Esophagus muscularis mucosa (tissue), 4 donors: Measurements from ENCODE around the gene SIX3. TPM values are rescaled to one million over a fixed set of nuclear protein-coding genes. Genes with fewer than 3 reads are reported as not detected.

Experiments used
- DNase-seq: peaks from one replicate; pipeline ENCODE4 v3.0.0-alpha.2; 2017; ENCODE audit errors: extremely low spot score
- H3K27ac ChIP-seq, 4 donors: fragments of 200-600 bp; sonication (generic); replicated peaks in 1 of 4; 1 replicate in 3 of 4; 2 replicates in 1 of 4; pipeline ENCODE4 v1.5.1; 2016 to 2019; ENCODE audit warnings: mild to moderate bottlenecking in 1 of 4
- H3K27me3 ChIP-seq, 4 donors: fragments of 200-600 bp; sonication (generic); one replicate each; pipeline versions ENCODE4 v1.5.1 to v1.6.0; 2016 to 2019
- H3K36me3 ChIP-seq, 4 donors: fragments of 200-600 bp; sonication (generic); one replicate each; pipeline ENCODE4 v1.5.1; 2016 to 2019
- H3K4me1 ChIP-seq, 4 donors: fragments of 200-600 bp; sonication (generic); one replicate each; pipeline ENCODE4 v1.5.1; 2016 to 2019
- H3K4me3 ChIP-seq, 4 donors: fragments of 200-600 bp; sonication (generic); 1 replicate in 2 of 4; 2 replicates in 2 of 4; pipeline ENCODE4 v1.5.1; 2016 to 2019; ENCODE audit warnings: mild to moderate bottlenecking in 4 of 4, moderate library complexity in 1 of 4
- H3K9me3 ChIP-seq, 4 donors: fragments of 200-600 bp; sonication (generic); 1 replicate in 3 of 4; 2 replicates in 1 of 4; pipeline ENCODE4 v1.5.1; 2016 to 2019
- CTCF ChIP-seq, 3 experiments: fragments of 200-600 bp in 2 of 3; fragments of 450-650 bp in 1 of 3; sonication (generic) in 2 of 3; IDR thresholded peaks; one replicate each; pipeline ENCODE4 v1.5.1; 2017 to 2019; ENCODE audit warnings: antibody characterized with exemption in 3 of 3, mild to moderate bottlenecking in 2 of 3, moderate library complexity in 1 of 3
- EP300 ChIP-seq: sonication (generic); formaldehyde crosslinking; IDR thresholded peaks from one replicate; pipeline ENCODE4 v1.6.1; 2017; ENCODE audit warnings: antibody characterized with exemption
- POLR2A ChIP-seq: fragments of 450-650 bp; IDR thresholded peaks from one replicate; pipeline ENCODE4 v1.6.1; 2017; ENCODE audit warnings: antibody characterized with exemption, moderate library complexity, mild to moderate bottlenecking, low read depth
- POLR2AphosphoS5 ChIP-seq, 2 donors: sonication (generic); formaldehyde crosslinking; IDR thresholded peaks; one replicate each; pipeline ENCODE4 v1.6.1; 2017; ENCODE audit warnings: antibody characterized with exemption in 2 of 2
- WGBS: methylation state at CpG from one replicate; pipeline ENCODE4 v1.1.5; 2018; 5-methylcytosine and 5-hydroxymethylcytosine counted together
- intact Hi-C: fragments of 100-400 bp; cut with DNase I; formaldehyde crosslinking; loops from one replicate; pipeline ENCODE4 v1.15.1; 2023
- total RNA-seq, 4 donors: library from RNA; depleted of rRNA; stranded (reverse); fragments of >200 nt; gene quantifications; one replicate each; pipeline versions ENCODE4 v1.1.0 to v1.2.1, GENCODE V29; 2016

The SIX3 gene
- total RNA-seq, 4 donors from 2014 or later: 0.11 to 0.42 (median 0.18) TPM

- Histone ChIP-seq H3K27me3 (peaks cover 0 to 38% (median 0%) of the 10 kb centered on the region in 4 donors), H3K27ac (no peak overlapping the region), H3K4me3 (no peak overlapping the region), H3K9me3 (no peaks in the 10 kb centered on the region), H3K4me1 (peaks cover 0 to 10% (median 0%) of the 10 kb centered on the region in 4 donors), H3K36me3 (no peaks in the 10 kb centered on the region)
- no peak for DNase-seq
- WGBS: 58% methylated on average over 7 of the region's 16 CpGs
- TF ChIP-seq CTCF (IDR thresholded peaks at IDR 0.05): peak in 1 of 3 experiments; percentile 9
- TF ChIP-seq EP300: no peak
- intact Hi-C loops: no loop called here
Measured at GRCh38 chr2:44964752-44965236, 23.3 kb downstream of the SIX3 start.

GRCh38 chr2:44965684-44966083 lies 24.2 kb downstream of the SIX3 start:
- H3K27me3 ChIP-seq: peaks cover 0 to 38% (median 0%) of the 10 kb centered on the region in 4 donors
- 93% methylated on average over 2 of the region's 2 CpGs for WGBS
- no peaks in the 10 kb centered on the region for H3K9me3 ChIP-seq
- no peak for TF ChIP-seq POLR2A
- no peak for TF ChIP-seq EP300
- no peak for TF ChIP-seq CTCF (IDR thresholded peaks at IDR 0.05)
- TF ChIP-seq POLR2AphosphoS5 (IDR thresholded peaks at IDR 0.05): no peak
- H3K36me3 ChIP-seq: no peaks in the 10 kb centered on the region
- no peak overlapping the region for H3K27ac ChIP-seq
- H3K4me3 ChIP-seq: no peak overlapping the region
- DNase-seq: no peak
- intact Hi-C loops: no loop called here
- H3K4me1 ChIP-seq: peaks cover 0 to 10% (median 0%) of the 10 kb centered on the region in 4 donors

- Histone ChIP-seq H3K4me1 (peaks cover 0 to 10% (median 0%) of the 10 kb centered on the region in 4 donors), H3K9me3 (no peaks in the 10 kb centered on the region), H3K4me3 (no peak overlapping the region), H3K36me3 (no peaks in the 10 kb centered on the region), H3K27ac (no peak overlapping the region), H3K27me3 (peaks cover 0 to 30% (median 0%) of the 10 kb centered on the region in 4 donors)
- 73% methylated on average over 6 of the region's 6 CpGs for WGBS
- TF ChIP-seq EP300: no peak
- no peak for TF ChIP-seq CTCF (IDR thresholded peaks at IDR 0.05)
- no peak for TF ChIP-seq POLR2A
- TF ChIP-seq POLR2AphosphoS5 (IDR thresholded peaks at IDR 0.05): no peak
- no peak for DNase-seq
- intact Hi-C loops: no loop called here
Measured at GRCh38 chr2:44967056-44967455, 25.6 kb downstream of the SIX3 start.

GRCh38 chr2:44967727-44968432 lies 26.4 kb downstream of the SIX3 start:
- Histone ChIP-seq H3K4me3 (no peak overlapping the region), H3K36me3 (no peaks in the 10 kb centered on the region), H3K4me1 (peaks cover 0 to 10% (median 0%) of the 10 kb centered on the region in 4 donors), H3K27me3 (peaks cover 0 to 29% (median 0%) of the 10 kb centered on the region in 4 donors), H3K9me3 (no peaks in the 10 kb centered on the region), H3K27ac (no peak overlapping the region)
- TF ChIP-seq CTCF (IDR thresholded peaks at IDR 0.05) (no peak), EP300 (no peak), POLR2AphosphoS5 (IDR thresholded peaks at IDR 0.05) (no peak), POLR2A (no peak)
- 97% methylated on average over 5 of the region's 5 CpGs for WGBS
- intact Hi-C loops: no loop called here
- no peak for DNase-seq

- Histone ChIP-seq H3K36me3 (no peaks in the 10 kb centered on the region), H3K27me3 (peaks cover 0 to 41% (median 0%) of the 10 kb centered on the region in 4 donors), H3K9me3 (no peaks in the 10 kb centered on the region), H3K4me1 (peaks cover 0 to 7% (median 0%) of the 10 kb centered on the region in 4 donors), H3K4me3 (no peak overlapping the region), H3K27ac (no peak overlapping the region)
- 80% methylated on average over 4 of the region's 4 CpGs for WGBS
- DNase-seq: no peak
- TF ChIP-seq POLR2AphosphoS5 (IDR thresholded peaks at IDR 0.05): no peak
- no peak for TF ChIP-seq POLR2A
- intact Hi-C loops: no loop called here
Measured at GRCh38 chr2:44969936-44970335, 28.4 kb downstream of the SIX3 start.
